IMR-90 (cell line): ENCODE results near the gene ADAMTSL2. TPM values are rescaled to one million over a fixed set of nuclear protein-coding genes. Genes with fewer than 3 reads are reported as not detected.

Source experiments
- ATAC-seq: fragments of 200-7000 bp; cut with Tn5 transposase; 2 replicates; pipeline ENCODE4 v1.9.1; 2020; ENCODE audit warnings: low read depth, mild to moderate bottlenecking, moderate library complexity
- BruUV-seq: library from RNA; stranded (reverse); fragments of 400-500 nt; replicated peaks from 2 replicates; lab custom pipeline; 2021; lab: Mats Ljungman, UMichigan
- CTCF ChIA-PET: fragments of 300-600 bp; formaldehyde crosslinking; extraction: SDS; loops from one replicate; lab custom pipeline; 2021; ENCODE audit warnings: antibody characterized with exemption; lab: Yijun Ruan, JAX
- POLR2A ChIA-PET: fragments of 300-600 bp; sonication (Branson Sonifier 250); formaldehyde crosslinking; loops from one replicate; lab custom pipeline; 2022; ENCODE audit warnings: antibody characterized with exemption; ENCODE audit not compliant: unreplicated experiment; lab: Charles Lee
- DNase-seq: peaks from one replicate; pipeline ENCODE4 v3.0.0; 2013
- H2AFZ ChIP-seq: replicated peaks from 2 replicates; pipeline ENCODE3; 2013; ENCODE audit warnings: low read length, mild to moderate bottlenecking; ENCODE audit not compliant: poor library complexity
- H2AK5ac ChIP-seq: 2 replicates; pipeline ENCODE4 v1.6.1; 2013; ENCODE audit warnings: low read depth, low read length, inconsistent platforms
- H2AK9ac ChIP-seq: replicated peaks from 2 replicates; pipeline ENCODE3; 2013; ENCODE audit warnings: mild to moderate bottlenecking, low read depth, low read length, moderate library complexity; ENCODE audit not compliant: poor library complexity
- H2BK120ac ChIP-seq: 2 replicates; pipeline ENCODE4 v1.6.1; 2013; ENCODE audit warnings: low read depth, low read length, inconsistent platforms
- H2BK15ac ChIP-seq: 3 replicates; pipeline ENCODE4 v1.6.1; 2013; ENCODE audit warnings: low read depth, low read length, inconsistent platforms
- H2BK20ac ChIP-seq: 2 replicates; pipeline ENCODE4 v1.6.1; 2013; ENCODE audit warnings: low read depth, mild to moderate bottlenecking, inconsistent platforms, low read length, moderate library complexity
- H2BK5ac ChIP-seq: 2 replicates; pipeline ENCODE4 v1.6.1; 2013; ENCODE audit warnings: mild to moderate bottlenecking, low read depth, low read length, inconsistent platforms; ENCODE audit not compliant: poor library complexity, severe bottlenecking
- H3K14ac ChIP-seq: replicated peaks from 2 replicates; pipeline ENCODE4 v1.6.1; 2013; ENCODE audit warnings: low read depth, low read length, inconsistent platforms
- H3K18ac ChIP-seq: 2 replicates; pipeline ENCODE4 v1.6.1; 2013; ENCODE audit warnings: low read depth, low read length, control low read depth
- H3K23ac ChIP-seq: 2 replicates; pipeline ENCODE4 v1.6.1; 2013; ENCODE audit warnings: low read depth, low read length, inconsistent platforms
- H3K27ac ChIP-seq: 2 replicates; pipeline ENCODE4 v1.5.1; 2013; ENCODE audit warnings: mild to moderate bottlenecking, control low read depth, low read length; ENCODE audit not compliant: insufficient read depth
- H3K27me3 ChIP-seq: 2 replicates; pipeline ENCODE4 v1.6.1; 2013; ENCODE audit warnings: low read length; ENCODE audit not compliant: control insufficient read depth, insufficient read depth
- H3K36me3 ChIP-seq: 2 replicates; pipeline ENCODE4 v1.6.1; 2013; ENCODE audit warnings: low read length, mixed read lengths; ENCODE audit not compliant: control insufficient read depth, insufficient read depth
- H3K4ac ChIP-seq: 2 replicates; pipeline ENCODE4 v1.6.1; 2013; ENCODE audit warnings: low read depth, low read length, inconsistent platforms
- H3K4me1 ChIP-seq: 2 replicates; pipeline ENCODE4 v1.6.1; 2013; ENCODE audit warnings: low read length, mixed read lengths; ENCODE audit not compliant: control insufficient read depth, insufficient read depth
- H3K4me2 ChIP-seq: 2 replicates; pipeline ENCODE4 v1.6.1; 2013; ENCODE audit warnings: low read depth, mild to moderate bottlenecking, control low read depth, low read length, moderate library complexity
- H3K4me3 ChIP-seq: 2 replicates; pipeline ENCODE4 v1.5.1; 2013; ENCODE audit warnings: low read depth, mild to moderate bottlenecking, control low read depth, low read length, moderate library complexity; ENCODE audit not compliant: insufficient read depth
- H3K56ac ChIP-seq: 2 replicates; pipeline ENCODE4 v1.6.1; 2013; ENCODE audit warnings: low read length, inconsistent platforms; ENCODE audit not compliant: insufficient read depth; ENCODE audit errors: extremely low read depth
- H3K79me1 ChIP-seq, 2 experiments: 2 replicates each; pipeline ENCODE4 v1.6.1; 2013; ENCODE audit warnings: low read length in 2 of 2, inconsistent platforms in 1 of 2, low read depth in 1 of 2
- H3K9ac ChIP-seq: 2 replicates; pipeline ENCODE4 v1.6.1; 2013; ENCODE audit warnings: low read depth, low read length, control low read depth
- H3K9me1 ChIP-seq: 2 replicates; pipeline ENCODE4 v1.6.1; 2013; ENCODE audit warnings: low read length, inconsistent platforms; ENCODE audit not compliant: insufficient read depth
- H3K9me3 ChIP-seq: 2 replicates; pipeline ENCODE4 v1.6.1; 2013; ENCODE audit warnings: low read length; ENCODE audit not compliant: control insufficient read depth, insufficient read depth
- H4K20me1 ChIP-seq: 2 replicates; pipeline ENCODE4 v1.6.1; 2013; ENCODE audit warnings: low read length, inconsistent platforms; ENCODE audit not compliant: insufficient read depth
- H4K5ac ChIP-seq: 2 replicates; pipeline ENCODE4 v1.6.1; 2013; ENCODE audit warnings: mild to moderate bottlenecking, low read depth, low read length, control low read depth
- H4K8ac ChIP-seq, 2 experiments: 2 replicates each; pipeline ENCODE4 v1.6.1; 2013; ENCODE audit warnings: low read depth in 2 of 2, low read length in 2 of 2, control low read depth in 1 of 2, inconsistent platforms in 1 of 2
- H4K91ac ChIP-seq: 2 replicates; pipeline ENCODE4 v1.6.1; 2013; ENCODE audit warnings: low read depth, low read length, inconsistent platforms; ENCODE audit not compliant: insufficient read depth
- BHLHE40 ChIP-seq: fragments of 150-350 bp; IDR thresholded peaks from 2 replicates; pipeline ENCODE4 v1.6.1; 2016; ENCODE audit warnings: mild to moderate bottlenecking, low read depth, low read length
- CEBPB ChIP-seq: IDR thresholded peaks from 2 replicates; pipeline ENCODE4 v1.6.1; 2012; ENCODE audit warnings: low read depth, low read length, improper control_type of control experiment
- CHD1 ChIP-seq: IDR thresholded peaks from 2 replicates; pipeline ENCODE4 v1.6.1; 2012; ENCODE audit warnings: low read depth, low read length, improper control_type of control experiment
- FOS ChIP-seq: fragments of 150-350 bp; IDR thresholded peaks from 2 replicates; pipeline ENCODE4 v1.6.1; 2016; ENCODE audit warnings: low read depth, low read length
- MAFK ChIP-seq: IDR thresholded peaks from 2 replicates; pipeline ENCODE4 v1.6.1; 2012; ENCODE audit warnings: low read depth, low read length, improper control_type of control experiment
- MAZ ChIP-seq: IDR thresholded peaks from 2 replicates; pipeline ENCODE4 v1.6.1; 2012; ENCODE audit warnings: low read depth, mild to moderate bottlenecking, low read length, improper control_type of control experiment, moderate library complexity, borderline replicate concordance
- MXI1 ChIP-seq: IDR thresholded peaks from 2 replicates; pipeline ENCODE4 v1.6.1; 2012; ENCODE audit warnings: low read depth, mild to moderate bottlenecking, low read length, moderate library complexity, borderline replicate concordance
- NFE2L2 ChIP-seq: fragments of 150-350 bp; IDR thresholded peaks from 2 replicates; pipeline ENCODE4 v1.6.1; 2016; ENCODE audit warnings: low read depth, mild to moderate bottlenecking, low read length
- POLR2A ChIP-seq: IDR thresholded peaks from 2 replicates; pipeline ENCODE4 v1.6.1; 2012; ENCODE audit warnings: mild to moderate bottlenecking, low read depth, low read length
- RAD21 ChIP-seq: IDR thresholded peaks from 2 replicates; pipeline ENCODE4 v1.6.1; 2012; ENCODE audit warnings: low read length, improper control_type of control experiment
- RCOR1 ChIP-seq: IDR thresholded peaks from 2 replicates; pipeline ENCODE4 v1.6.1; 2012; ENCODE audit warnings: mild to moderate bottlenecking, low read length, improper control_type of control experiment; ENCODE audit not compliant: insufficient replicate concordance
- RFX5 ChIP-seq: IDR thresholded peaks from 2 replicates; pipeline ENCODE4 v1.8.0; 2012; ENCODE audit warnings: low read depth, mild to moderate bottlenecking, low read length, moderate library complexity
- SMC3 ChIP-seq: fragments of 150-350 bp; IDR thresholded peaks from 2 replicates; pipeline ENCODE4 v1.6.1; 2016; ENCODE audit warnings: low read depth, mild to moderate bottlenecking, antibody characterized with exemption, low read length, moderate library complexity
- WGBS, 2 experiments: methylation state at CpG; one replicate each; pipeline versions ENCODE4 v1.1.5 to v1.1.7; 2013; ENCODE audit warnings: missing lambda C conversion rate in 2 of 2; ENCODE audit not compliant: insufficient read length in 1 of 2; ENCODE audit errors: extremely low coverage in 2 of 2; 5-methylcytosine and 5-hydroxymethylcytosine counted together
- dilution Hi-C: fragments of 300-500 bp; cut with HindIII; formaldehyde crosslinking; loops from one replicate; pipeline ENCODE4 v1.14.3; 2018; ENCODE audit warnings: low sequenced_read_pairs; ENCODE audit not compliant: unreplicated experiment
- in situ Hi-C: fragments of 300-500 bp; cut with MboI; formaldehyde crosslinking; loops from 3 replicates; pipeline ENCODE4 v1.14.3; 2019; ENCODE audit warnings: low sequenced_read_pairs, inconsistent platforms, mixed read lengths
- intact Hi-C: fragments of 100-400 bp; cut with micrococcal nuclease; formaldehyde crosslinking; loops from 2 replicates; pipeline ENCODE4 v1.10.0; 2022
- polyA plus RNA-seq, 3 experiments: library from polyadenylated mRNA; depleted of rRNA; stranded (reverse); fragments of >200 nt; gene quantifications; 2 replicates each; pipeline ENCODE4 v1.2.3, GENCODE V29; 2012; ENCODE audit warnings: low replicate concordance in 1 of 3
- total RNA-seq: library from RNA; depleted of rRNA; stranded (reverse); fragments of >200 nt; gene quantifications from 2 replicates; pipeline ENCODE4 v1.2.3, GENCODE V29; 2012
- TF ChIP-seq, protein P1 (sequence below): conservative IDR thresholded peaks from 2 replicates; pipeline ENCODE4 v1.5.1; 2012; ENCODE audit warnings: mild to moderate bottlenecking, low read depth, low read length, improper control_type of control experiment
- TF ChIP-seq, protein P2 (sequence below): fragments of 150-350 bp; IDR thresholded peaks from 2 replicates; pipeline ENCODE4 v1.6.1; 2017; ENCODE audit warnings: mild to moderate bottlenecking, antibody characterized with exemption, low read length, low read depth
- TF ChIP-seq, protein P3 (sequence below): fragments of 150-350 bp; IDR thresholded peaks from 2 replicates; pipeline ENCODE4 v1.6.1; 2016; ENCODE audit warnings: low read depth, mild to moderate bottlenecking, low read length, moderate library complexity, borderline replicate concordance

ADAMTSL2 gene
- total and polyA plus RNA-seq, 2 of the 4 experiments (the other 2 are of a cell fraction): not detected

DNA sequence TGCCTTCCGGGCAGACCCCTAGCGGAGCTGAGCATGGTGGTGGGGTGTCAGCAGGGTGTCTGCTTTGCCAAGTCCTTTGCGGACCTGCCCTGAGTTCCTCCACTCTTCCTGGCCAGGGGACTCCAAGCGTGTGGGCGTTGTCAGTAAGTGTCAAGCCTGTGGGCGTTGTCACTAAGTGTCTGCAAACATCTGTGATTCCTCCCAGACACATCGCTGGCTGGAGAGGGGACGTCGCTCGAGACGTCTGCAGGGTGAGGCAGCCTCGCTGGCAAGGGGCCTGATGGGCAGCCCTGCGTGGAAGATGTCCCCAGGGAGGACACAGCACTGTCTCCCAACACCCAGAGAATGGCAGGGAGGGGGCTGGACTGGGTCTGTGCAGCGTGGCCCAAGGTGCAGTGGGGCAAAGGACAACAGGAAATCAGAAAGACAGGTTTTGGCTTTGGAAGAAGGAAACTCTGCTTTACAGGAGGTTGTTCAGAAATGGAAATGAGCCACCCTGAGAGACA, 28.8 kb downstream of the ADAMTSL2 start:
- Histone ChIP-seq H3K4me1 (peaks cover 10% of the 10 kb centered on the region), H3K23ac (no peak overlapping the region), H2BK5ac (no peak overlapping the region), H3K4ac (no peak overlapping the region), H2BK15ac (no peak overlapping the region), H3K27me3 (peaks cover 17% of the 10 kb centered on the region; the same call in 1 of the 2 replicates), H3K14ac (no peak overlapping the region), H4K91ac (no peak overlapping the region), H3K79me1 (no peaks in the 10 kb centered on the region), H2BK120ac (no peak overlapping the region), H2AFZ (peak overlapping the region; percentile 63), H2BK20ac (no peak overlapping the region), H2AK9ac (peak overlapping the region; percentile 50), H4K20me1 (no peaks in the 10 kb centered on the region), H4K5ac (no peak overlapping the region), H3K9me1 (peaks cover 3% of the 10 kb centered on the region; the same call in 1 of the 2 replicates), H3K27ac (no peak overlapping the region), H3K36me3 (no peaks in the 10 kb centered on the region), H3K56ac (no peak overlapping the region), H2AK5ac (peak overlapping the region; percentile 3; the same call in 1 of the 2 replicates), H3K9me3 (no peaks in the 10 kb centered on the region), H3K4me3 (no peak overlapping the region), H3K4me2 (peak overlapping the region; percentile 23; the same call in 1 of the 2 replicates), H3K9ac (no peak overlapping the region), H4K8ac (no peak overlapping the region), H3K18ac (no peak overlapping the region)
- DNase-seq (peak; percentile 7), ATAC-seq (no peak; the same call in 1 of the 2 replicates)
- intact Hi-C loops (no loop called here), dilution Hi-C loops (no loop called here), in situ Hi-C loops (no loop called here)
- no TSS peak for BruUV-seq
- TF ChIP-seq CHD1 (no peak), RFX5 (no peak), SMC3 (no peak), MAFK (no peak), RAD21 (no peak), MXI1 (no peak), CEBPB (no peak), POLR2A (no peak), RCOR1 (no peak), NFE2L2 (no peak), MAZ (no peak), BHLHE40 (no peak), FOS (no peak)
- TF ChIP-seq, protein P1, sequence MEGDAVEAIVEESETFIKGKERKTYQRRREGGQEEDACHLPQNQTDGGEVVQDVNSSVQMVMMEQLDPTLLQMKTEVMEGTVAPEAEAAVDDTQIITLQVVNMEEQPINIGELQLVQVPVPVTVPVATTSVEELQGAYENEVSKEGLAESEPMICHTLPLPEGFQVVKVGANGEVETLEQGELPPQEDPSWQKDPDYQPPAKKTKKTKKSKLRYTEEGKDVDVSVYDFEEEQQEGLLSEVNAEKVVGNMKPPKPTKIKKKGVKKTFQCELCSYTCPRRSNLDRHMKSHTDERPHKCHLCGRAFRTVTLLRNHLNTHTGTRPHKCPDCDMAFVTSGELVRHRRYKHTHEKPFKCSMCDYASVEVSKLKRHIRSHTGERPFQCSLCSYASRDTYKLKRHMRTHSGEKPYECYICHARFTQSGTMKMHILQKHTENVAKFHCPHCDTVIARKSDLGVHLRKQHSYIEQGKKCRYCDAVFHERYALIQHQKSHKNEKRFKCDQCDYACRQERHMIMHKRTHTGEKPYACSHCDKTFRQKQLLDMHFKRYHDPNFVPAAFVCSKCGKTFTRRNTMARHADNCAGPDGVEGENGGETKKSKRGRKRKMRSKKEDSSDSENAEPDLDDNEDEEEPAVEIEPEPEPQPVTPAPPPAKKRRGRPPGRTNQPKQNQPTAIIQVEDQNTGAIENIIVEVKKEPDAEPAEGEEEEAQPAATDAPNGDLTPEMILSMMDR: no peak
- TF ChIP-seq, protein P2, sequence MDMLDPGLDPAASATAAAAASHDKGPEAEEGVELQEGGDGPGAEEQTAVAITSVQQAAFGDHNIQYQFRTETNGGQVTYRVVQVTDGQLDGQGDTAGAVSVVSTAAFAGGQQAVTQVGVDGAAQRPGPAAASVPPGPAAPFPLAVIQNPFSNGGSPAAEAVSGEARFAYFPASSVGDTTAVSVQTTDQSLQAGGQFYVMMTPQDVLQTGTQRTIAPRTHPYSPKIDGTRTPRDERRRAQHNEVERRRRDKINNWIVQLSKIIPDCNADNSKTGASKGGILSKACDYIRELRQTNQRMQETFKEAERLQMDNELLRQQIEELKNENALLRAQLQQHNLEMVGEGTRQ: no peak
- TF ChIP-seq, protein P3, sequence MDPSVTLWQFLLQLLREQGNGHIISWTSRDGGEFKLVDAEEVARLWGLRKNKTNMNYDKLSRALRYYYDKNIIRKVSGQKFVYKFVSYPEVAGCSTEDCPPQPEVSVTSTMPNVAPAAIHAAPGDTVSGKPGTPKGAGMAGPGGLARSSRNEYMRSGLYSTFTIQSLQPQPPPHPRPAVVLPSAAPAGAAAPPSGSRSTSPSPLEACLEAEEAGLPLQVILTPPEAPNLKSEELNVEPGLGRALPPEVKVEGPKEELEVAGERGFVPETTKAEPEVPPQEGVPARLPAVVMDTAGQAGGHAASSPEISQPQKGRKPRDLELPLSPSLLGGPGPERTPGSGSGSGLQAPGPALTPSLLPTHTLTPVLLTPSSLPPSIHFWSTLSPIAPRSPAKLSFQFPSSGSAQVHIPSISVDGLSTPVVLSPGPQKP: no peak
- POLR2A ChIA-PET: no interaction called here
- no CpG with 5 or more reads among the region's 14 CpGs for WGBS, 2 experiments
- CTCF ChIA-PET: no interaction called here
